NCI-H526 treated with DMSO at 0.1 percent for 48 hours (cell line): Measurements from ENCODE around the gene SLC25A25.
"Not testable (repeated sequence)": the region's sequence is repeated elsewhere in the genome, so short reads cannot be mapped to it uniquely, and the experiment has no call there.

ENCODE experiments used
- DNase-seq: peaks from one replicate; lab custom pipeline; 2025; lab: John Stamatoyannopoulos, UW

SLC25A25 gene

DNA sequence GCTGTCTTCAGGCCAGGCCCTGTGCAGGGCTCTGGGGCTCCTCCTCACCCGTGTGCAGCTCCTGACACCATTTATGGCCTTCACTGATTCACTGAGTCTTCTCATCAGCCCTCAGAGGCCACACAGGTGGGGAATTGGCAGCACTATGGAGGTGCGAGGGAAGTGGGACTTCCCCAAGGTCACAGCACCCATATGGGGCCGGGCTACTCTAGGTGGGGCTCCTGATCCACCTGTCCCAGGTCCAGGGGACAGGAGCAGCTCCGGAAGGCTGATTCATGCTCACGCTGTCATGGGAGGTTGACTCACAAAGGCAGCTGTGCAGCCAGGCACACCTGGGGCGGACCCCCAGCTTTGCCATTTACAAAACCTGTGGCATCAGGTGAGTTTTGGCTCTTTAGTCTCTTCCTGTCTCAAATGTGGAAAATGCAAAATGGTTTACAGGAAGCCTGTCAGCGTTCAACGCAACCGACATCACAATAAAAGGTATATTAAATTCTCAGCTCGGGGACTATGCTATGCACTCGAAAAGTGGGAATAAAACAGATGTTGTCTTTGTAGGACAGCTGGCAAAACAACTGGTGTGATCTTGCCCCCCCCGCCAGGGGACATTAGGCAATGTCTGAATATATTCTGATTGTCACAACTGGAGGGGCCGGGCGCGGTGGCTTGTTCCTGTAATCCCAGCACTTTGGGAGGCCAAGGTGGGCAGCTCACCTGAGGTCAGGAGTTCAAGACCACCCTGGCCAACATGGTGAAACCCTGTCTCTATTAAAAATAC is 15.9 kb upstream of the SLC25A25 start:
- no peak for DNase-seq

- DNase-seq: no peak
These were observed 14.5 kb upstream of the SLC25A25 start for GRCh38 chr9:128053560-128053959.

GRCh38 chr9:128054087-128054486 is 13.9 kb upstream of the SLC25A25 start:
- no peak for DNase-seq

- DNase-seq: no peak
These were observed 12.5 kb upstream of the SLC25A25 start for GRCh38 chr9:128055344-128056040.

- no peak for DNase-seq
These were observed 11.9 kb upstream of the SLC25A25 start for GRCh38 chr9:128056086-128056485.

DNA sequence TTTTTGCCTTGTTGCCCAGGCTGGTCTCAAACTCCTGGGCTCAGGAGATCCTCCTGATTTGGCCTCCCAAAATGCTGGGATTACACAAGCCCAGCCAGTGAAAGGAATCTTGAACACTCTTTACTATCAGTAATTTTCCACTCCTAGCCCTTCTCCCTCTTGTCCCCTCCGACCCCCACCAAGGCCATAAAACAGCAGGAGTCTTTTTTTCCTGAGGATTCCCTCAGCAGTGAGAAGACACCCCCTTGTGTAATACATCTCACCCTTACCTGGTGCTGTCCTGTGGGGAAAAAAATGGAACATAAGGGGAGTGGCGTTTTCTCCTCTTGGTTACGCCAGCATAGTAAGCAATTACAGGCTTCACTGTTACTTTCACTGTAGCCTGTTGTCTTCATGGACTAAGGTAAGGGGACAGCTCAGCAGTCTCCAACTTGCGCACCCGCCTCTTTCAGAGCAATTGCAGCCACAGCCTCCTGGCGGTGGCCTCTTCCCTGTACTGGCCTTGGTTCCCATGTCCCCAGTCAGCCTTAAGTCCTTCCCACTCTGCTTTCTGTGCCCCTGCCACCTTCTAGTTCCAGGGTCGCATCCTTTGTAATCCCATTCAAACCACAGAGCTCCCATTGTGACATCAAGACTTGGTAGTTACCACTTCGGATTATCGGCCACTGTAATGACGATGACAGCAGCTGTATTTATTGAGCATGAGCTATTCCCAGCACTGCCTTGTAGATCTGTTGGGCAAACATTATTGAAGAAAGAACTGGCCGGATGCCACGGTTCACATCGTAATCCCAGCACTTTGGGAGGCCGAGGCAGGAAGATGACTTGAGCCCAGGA is 10.9 kb upstream of the SLC25A25 start:
- no peak for DNase-seq

GRCh38 chr9:128057724-128058409 is 10.2 kb upstream of the SLC25A25 start:
- no peak for DNase-seq

DNA sequence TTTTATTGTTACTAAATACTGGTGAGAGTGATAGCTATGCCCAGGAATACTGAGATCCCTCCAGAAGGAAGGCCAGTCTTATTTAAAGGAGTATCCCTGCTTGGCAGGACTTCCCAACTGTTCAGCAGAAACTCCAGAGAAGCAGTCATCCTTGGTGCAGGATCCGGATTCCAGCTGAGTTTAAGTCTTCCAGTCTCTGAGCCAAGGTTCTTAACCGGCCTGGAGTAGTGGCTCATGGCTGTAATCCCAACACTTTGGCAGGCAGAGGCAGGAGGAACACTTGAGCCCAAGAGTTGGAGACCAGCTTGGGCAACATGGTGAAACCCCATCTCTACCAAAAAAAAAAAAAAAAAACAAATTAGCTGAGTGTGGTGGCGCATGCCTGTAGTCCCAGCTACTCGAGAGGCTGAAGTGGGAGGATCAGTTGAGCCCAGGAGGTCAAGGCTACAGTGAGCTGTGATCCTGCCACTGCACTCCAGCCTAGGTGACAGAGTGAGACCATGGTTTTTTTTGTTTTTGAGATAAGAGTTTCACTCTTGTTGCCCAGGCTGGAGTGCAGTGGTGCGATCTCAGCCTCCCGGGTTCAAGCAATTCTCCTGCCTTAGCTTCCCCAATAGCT is 8.6 kb upstream of the SLC25A25 start:
- DNase-seq: no peak

- DNase-seq: no peak
These were observed 6.6 kb upstream of the SLC25A25 start for GRCh38 chr9:128061275-128061960.

GRCh38 chr9:128062279-128062678 is 5.8 kb upstream of the SLC25A25 start:
- DNase-seq: no peak

- DNase-seq: no peak
These were observed 4.9 kb upstream of the SLC25A25 start for GRCh38 chr9:128062846-128063831.

DNA sequence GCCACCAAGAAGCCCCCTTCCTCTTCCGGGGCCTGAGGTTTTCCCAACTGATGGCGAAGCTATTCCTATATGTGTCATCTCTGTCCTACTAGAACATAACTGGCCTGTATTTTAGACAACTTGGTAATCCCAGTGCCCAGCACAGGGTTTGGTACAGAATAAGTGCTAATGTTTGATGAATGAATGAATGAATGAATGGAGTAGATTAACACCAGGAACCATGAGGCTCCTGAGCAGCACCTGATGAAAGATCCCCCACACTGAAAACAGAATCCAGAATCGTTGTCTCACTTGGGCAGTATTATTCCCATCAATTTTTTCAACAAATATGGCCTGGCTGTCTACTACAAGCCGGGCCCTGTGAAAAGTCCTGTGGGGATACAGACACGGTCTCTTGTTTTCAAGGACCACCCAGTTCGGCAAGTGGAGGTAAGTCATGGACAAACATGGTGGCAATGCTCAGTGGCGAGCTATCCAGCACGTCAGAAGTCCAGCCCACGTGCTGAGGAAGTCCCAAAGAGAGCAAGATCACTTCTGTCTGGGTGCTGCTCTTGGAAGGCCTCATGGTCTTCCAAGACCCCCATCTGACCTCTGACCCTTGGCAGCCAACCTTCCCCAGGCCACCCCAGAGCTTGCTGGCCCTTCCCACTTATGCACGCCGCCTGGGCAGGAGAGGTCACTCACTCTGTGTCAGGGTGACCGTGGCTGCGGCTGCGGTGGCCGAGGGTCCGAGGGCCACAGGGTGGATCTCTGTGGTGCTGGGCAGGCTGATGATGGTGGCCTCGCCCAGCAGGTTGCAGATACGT is 1.9 kb upstream of the SLC25A25 start:
- no peak for DNase-seq

DNA sequence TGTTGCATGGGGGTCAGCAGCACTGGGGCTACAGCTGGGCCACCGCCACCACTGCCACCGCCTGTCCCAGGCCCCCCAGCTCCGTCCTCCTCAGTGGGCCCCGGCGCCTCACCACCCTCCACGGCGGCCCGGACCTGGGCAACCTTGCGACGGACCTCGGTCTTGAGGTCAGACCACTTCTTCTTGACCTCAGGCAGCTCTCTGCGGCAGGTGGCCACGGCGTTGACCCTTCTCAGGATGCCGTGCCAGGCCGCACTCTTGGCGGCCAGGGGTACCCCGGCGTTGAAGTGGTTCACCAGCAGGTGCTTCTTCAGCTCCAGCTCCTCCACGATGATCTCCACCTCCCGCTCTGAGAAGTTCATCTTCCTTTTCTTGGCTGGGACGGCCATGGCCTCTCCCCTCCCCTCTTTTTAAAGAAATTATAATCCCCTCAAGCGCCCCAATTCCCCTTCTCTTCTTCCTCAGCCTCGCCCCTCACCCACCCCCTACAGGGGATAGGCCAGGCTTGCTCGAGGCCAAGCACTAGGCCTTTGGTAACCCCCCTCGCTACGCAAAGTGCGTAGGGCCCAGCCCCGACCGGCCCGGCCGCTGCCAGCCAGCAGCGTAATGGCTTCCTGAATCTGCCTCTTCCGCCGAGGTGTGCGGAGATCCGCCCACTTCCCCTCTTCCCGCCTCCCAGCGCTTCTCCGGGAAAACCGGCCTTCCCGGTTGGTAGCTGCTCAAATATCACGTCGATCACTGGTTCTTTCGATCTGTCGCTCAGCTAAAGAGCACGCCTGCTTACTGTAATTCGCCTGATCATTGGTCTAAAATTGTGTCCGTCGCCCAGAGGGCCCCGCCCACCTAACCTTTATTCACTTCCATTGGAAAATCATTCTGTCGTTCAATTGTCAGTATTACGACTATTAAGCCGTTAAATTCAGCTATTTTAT is 1.1 kb upstream of the SLC25A25 start, which contains the start of gene NAIF1:
Gene NAIF1, minus strand, starts transcription at position 608 of the 932 bp plus-strand sequence. Its CDS starts 219 bp downstream, at position 389.
- peak; percentile 97 for DNase-seq

DNA sequence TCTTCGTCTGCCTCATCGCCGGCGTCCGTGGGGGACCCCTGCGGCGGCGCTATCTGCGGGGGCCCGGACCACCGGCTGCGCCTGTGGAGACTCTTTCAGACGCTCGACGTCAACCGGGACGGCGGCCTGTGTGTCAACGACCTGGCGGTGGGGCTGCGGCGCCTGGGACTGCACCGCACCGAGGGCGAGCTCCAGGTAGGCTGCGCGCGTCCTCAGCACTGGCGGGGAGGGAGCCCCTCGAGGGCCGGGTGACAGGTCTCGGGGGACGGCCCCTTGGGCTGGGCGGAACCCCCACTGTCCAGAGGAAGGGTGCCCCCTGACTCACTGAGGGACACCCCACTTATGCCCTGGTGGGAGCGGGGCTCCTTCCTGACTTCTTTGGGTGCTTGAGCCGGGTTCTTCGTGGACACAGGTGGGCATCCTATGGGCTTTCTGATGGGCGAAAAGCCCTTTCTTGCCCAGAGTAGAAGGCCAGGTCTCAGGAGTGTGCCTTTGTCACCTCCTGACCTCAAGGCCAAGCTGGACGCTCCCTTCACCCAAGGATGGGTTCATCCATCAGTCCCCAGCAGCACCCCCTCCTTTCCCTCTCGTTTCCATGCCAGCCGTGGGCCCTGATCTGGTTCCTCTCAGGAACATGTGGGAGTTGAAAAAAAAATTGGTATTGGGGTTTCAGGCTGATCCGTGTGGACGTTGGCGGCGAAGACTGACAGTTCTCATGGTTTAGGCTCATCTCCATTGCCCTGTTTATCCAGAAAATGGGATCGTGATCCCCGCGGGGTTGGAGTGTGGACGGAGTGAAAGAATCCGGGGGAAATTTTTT is 564 bp downstream of the SLC25A25 start:
- no peak for DNase-seq

- no peak for DNase-seq
These were observed 2.8 kb downstream of the SLC25A25 start for GRCh38 chr9:128070874-128071273.

DNA sequence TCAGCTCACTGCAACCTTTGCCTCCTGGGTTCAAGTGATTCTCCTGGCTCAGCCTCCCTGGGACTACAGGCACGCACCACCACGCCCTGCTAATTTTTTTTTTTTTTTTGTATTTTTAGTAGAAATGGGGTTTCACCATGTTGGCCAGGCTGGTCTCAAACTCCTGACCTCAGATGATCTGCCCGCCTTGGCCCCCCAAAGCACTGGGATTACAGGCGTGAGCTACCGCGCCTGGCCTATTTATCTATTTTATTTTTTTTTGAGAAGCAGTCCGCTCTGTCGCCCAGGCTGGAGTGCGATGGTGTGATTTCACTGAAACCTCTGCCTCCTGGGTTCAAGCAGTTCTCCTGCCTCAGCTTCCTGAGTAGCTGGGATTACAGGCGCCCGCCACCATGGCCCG is 3.4 kb downstream of the SLC25A25 start:
- DNase-seq: not testable (repeated sequence)
